HG03039 (cell line): ENCODE data around the gene MAML2.
A peak's percentile ranks its signal among the peaks of the same experiment; 100 is the strongest.

Experiments used
- ATAC-seq: cut with Tn5 transposase; IDR thresholded peaks from one replicate; pipeline ENCODE4 v1.9.1; 2021; ENCODE audit warnings: mild to moderate bottlenecking, moderate library complexity; ENCODE audit not compliant: unreplicated experiment

The MAML2 gene

GRCh38 chr11:96021901-96022650 lies 320.9 kb downstream of the MAML2 start:
- ATAC-seq: no peak

GRCh38 chr11:96019810-96020747 lies 322.9 kb downstream of the MAML2 start:
- no peak for ATAC-seq

- ATAC-seq: no peak
These were observed 323.7 kb downstream of the MAML2 start for GRCh38 chr11:96019281-96019680.

GRCh38 chr11:96017856-96018255 lies 325.1 kb downstream of the MAML2 start:
- no peak for ATAC-seq

- ATAC-seq: no peak
These were observed 326.0 kb downstream of the MAML2 start for GRCh38 chr11:96016978-96017502.

- ATAC-seq: no peak
These were observed 327.0 kb downstream of the MAML2 start for GRCh38 chr11:96015906-96016565.

- no peak for ATAC-seq
These were observed 328.8 kb downstream of the MAML2 start for GRCh38 chr11:96014217-96014616.

GRCh38 chr11:96013461-96014213 lies 329.4 kb downstream of the MAML2 start:
- no peak for ATAC-seq

- ATAC-seq: peak; percentile 79
These were observed 330.7 kb downstream of the MAML2 start for GRCh38 chr11:96012086-96012824.

GRCh38 chr11:96010683-96011082 lies 332.3 kb downstream of the MAML2 start:
- ATAC-seq: no peak

GRCh38 chr11:96008161-96008720 lies 334.8 kb downstream of the MAML2 start:
- no peak for ATAC-seq

- ATAC-seq: no peak
These were observed 337.0 kb downstream of the MAML2 start for GRCh38 chr11:96006037-96006436.

GRCh38 chr11:96004862-96005261 lies 338.1 kb downstream of the MAML2 start:
- ATAC-seq: no peak

GRCh38 chr11:96002754-96003290 lies 340.2 kb downstream of the MAML2 start:
- no peak for ATAC-seq

- no peak for ATAC-seq
These were observed 340.7 kb downstream of the MAML2 start for GRCh38 chr11:96002339-96002738.

GRCh38 chr11:96001037-96001436 lies 342.0 kb downstream of the MAML2 start:
- ATAC-seq: no peak

- no peak for ATAC-seq
These were observed 343.1 kb downstream of the MAML2 start for GRCh38 chr11:95999711-96000406.

- no peak for ATAC-seq
These were observed 346.3 kb downstream of the MAML2 start for GRCh38 chr11:95996621-95997235.
